ENCODE measurements around the gene ZNF775. TPM values are rescaled to one million over a fixed set of nuclear protein-coding genes. Genes with fewer than 3 reads are reported as not detected.

Gene ZNF775
- total RNA-seq, 3 donors from 2014 or later = 10.9 to 11.8 (median 11.3) TPM

DNA sequence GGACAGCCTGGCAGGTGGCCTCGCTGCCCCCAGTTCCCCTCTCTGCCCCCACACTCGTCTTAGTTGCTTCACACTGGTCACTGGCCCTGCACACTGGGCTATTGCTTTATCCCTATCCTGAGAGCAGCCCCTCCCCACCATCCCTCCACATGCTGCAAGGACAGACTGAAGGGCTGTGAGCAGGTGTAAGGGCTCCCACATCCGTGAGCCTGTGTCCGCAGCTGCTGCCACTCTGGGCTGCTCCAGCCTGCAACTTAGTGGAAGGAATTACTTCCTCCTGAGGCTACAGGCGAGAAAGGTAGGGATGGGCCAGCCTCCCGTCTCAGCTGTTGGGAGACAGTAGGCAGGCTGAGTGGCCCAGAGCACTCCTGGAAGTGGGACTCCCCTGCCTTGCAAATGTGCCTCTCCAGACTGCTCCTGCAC is 41.5 kb upstream of the ZNF775 start:
- Histone ChIP-seq H3K36me3 (ENCODE audit: low read depth) (no peaks in the 10 kb centered on the region), H3K4me3 (no peak overlapping the region), H3K9me3 (no peaks in the 10 kb centered on the region), H3K4me1 (ENCODE audit: low read depth) (peaks cover 42% of the 10 kb centered on the region)
- TF ChIP-seq, protein P1, sequence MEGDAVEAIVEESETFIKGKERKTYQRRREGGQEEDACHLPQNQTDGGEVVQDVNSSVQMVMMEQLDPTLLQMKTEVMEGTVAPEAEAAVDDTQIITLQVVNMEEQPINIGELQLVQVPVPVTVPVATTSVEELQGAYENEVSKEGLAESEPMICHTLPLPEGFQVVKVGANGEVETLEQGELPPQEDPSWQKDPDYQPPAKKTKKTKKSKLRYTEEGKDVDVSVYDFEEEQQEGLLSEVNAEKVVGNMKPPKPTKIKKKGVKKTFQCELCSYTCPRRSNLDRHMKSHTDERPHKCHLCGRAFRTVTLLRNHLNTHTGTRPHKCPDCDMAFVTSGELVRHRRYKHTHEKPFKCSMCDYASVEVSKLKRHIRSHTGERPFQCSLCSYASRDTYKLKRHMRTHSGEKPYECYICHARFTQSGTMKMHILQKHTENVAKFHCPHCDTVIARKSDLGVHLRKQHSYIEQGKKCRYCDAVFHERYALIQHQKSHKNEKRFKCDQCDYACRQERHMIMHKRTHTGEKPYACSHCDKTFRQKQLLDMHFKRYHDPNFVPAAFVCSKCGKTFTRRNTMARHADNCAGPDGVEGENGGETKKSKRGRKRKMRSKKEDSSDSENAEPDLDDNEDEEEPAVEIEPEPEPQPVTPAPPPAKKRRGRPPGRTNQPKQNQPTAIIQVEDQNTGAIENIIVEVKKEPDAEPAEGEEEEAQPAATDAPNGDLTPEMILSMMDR (IDR thresholded peaks at IDR 0.05) = no peak
- intact Hi-C loops (cut with DNase I, micrococcal nuclease) = no loop called here
- ATAC-seq (peak; percentile 68), DNase-seq (peak; percentile 47 to 69 (median 62))

DNA sequence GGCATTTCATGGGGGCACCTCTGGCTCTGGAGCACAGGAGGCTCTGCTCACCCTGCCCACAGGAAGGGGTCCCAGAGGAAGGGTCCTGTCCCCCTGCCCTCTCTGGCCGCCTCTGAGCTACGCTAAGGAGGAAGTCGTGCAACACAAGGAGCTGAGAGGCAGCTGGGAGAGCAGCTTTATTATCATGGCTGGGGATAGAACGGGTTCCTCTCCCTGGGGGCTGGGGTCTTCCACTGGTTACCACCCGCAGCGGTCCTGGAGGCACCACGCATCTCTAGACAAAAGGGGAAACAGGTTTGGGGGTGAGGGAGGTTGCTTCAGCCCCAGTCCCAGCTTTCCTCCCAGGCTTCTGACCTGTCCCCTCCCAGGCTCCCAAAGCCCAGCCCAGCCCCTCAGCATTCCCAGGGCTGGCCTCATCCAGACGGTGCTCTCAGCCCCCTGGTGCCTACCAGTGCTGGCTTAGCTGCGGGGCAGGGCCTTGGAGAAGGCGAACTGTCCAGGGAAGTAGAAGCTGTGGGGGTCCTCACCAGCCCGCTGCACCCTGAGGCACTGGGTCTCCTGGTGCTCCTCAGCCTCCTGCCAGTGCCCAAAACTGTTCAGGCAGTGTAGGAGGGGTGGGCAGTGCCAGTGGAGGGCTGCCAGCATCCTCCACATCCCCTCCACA is 40.8 kb upstream of the ZNF775 start:
- TF ChIP-seq, protein P1 (IDR thresholded peaks at IDR 0.05) = no peak
- H3K9me3 ChIP-seq = no peaks in the 10 kb centered on the region
- no peak for ATAC-seq
- H3K36me3 ChIP-seq (ENCODE audit: low read depth) = no peaks in the 10 kb centered on the region
- H3K4me3 ChIP-seq = no peak overlapping the region
- intact Hi-C loops (cut with DNase I, micrococcal nuclease) = no loop called here
- no peak for DNase-seq
- peaks cover 42% of the 10 kb centered on the region for H3K4me1 ChIP-seq (ENCODE audit: low read depth)

DNA sequence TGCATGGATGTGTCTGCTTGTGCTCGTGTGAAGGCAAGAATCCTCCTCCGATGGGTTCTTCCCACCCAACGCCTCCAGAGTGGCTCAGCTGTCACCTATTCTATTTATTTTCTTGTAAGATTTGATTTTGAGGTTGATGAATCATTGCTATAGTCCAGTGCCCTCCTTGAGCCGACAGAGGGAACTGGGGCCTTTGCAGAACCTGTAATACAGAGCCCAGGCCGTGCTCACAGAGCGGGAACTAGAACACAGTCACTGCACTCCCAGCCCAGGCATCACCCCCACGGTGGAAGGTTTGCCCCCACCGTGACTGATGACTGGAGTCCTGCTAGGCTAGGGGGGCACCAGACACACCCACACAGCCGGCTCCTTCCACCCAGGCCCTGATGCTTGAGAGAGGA is 39.7 kb upstream of the ZNF775 start:
- H3K36me3 ChIP-seq (ENCODE audit: low read depth) = no peaks in the 10 kb centered on the region
- TF ChIP-seq, protein P1 (IDR thresholded peaks at IDR 0.05) = no peak
- H3K9me3 ChIP-seq = peaks cover 4% of the 10 kb centered on the region
- H3K4me3 ChIP-seq = no peak overlapping the region
- H3K4me1 ChIP-seq (ENCODE audit: low read depth) = peaks cover 42% of the 10 kb centered on the region
- DNase-seq = no peak
- intact Hi-C loops (cut with DNase I, micrococcal nuclease) = no loop called here
- ATAC-seq = no peak

DNA sequence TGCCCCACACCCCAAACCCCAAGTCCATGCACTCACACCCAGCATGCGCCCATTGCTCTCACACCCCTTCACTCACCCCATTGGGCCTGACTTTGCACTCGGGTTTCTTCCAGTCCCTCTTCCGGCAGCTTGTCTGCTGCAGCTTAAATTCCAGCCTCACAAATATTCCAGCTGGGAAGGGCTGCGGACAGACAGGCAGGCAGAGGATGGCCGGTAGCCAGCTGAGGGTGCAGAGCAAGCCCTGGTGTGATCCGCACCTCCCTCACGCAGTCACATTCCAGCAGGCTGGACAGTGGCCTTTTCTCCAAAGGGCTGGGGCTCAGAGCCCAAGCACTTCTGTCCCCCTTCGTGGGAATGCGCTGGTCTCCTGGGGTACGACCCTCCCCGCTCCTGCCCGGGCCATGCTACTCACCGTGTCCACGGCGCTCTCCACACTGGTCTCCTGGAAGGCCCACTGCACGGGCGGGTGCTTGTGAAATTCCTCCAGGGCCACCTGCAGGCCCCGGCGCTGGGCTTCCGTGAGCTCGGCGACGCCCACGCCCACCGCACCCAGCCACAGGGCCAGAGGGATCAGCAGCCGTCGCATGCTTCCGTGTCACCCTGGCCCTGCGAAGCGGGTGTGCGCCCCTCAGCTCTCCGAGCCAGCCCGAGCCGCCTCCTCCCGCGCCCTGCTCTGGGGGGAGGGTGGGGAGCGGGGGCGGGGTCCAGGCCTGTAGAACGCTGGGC is 38.9 kb upstream of the ZNF775 start:
- TF ChIP-seq, protein P1 (IDR thresholded peaks at IDR 0.05) = no peak
- ATAC-seq (peak; percentile 69), DNase-seq (peak; percentile 66 to 79 (median 79))
- H3K4me3 ChIP-seq = peak overlapping the region; percentile 24
- H3K4me1 ChIP-seq (ENCODE audit: low read depth) = peaks cover 42% of the 10 kb centered on the region
- intact Hi-C loops (cut with DNase I, micrococcal nuclease) = no loop called here
- H3K9me3 ChIP-seq = peaks cover 6% of the 10 kb centered on the region
- no peaks in the 10 kb centered on the region for H3K36me3 ChIP-seq (ENCODE audit: low read depth)

DNA sequence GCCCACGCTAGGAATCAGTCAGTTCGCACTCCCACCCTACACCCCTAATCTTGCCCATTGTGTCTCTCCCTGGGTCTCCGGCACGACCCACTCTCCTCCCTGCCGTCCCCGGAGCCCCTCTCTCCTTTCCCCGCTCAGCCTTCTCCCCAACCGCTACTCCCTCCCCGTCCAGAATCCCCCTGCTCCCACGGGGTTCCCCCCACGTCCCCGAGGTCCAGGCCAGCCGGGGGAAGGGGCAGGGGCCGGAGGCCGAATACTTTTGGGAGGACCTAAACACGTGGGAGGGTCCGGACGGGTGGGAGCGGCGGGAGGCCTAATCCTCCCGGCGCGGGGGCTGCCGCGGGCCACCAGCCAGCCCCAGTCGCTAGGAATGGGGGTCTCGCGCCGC is 38.3 kb upstream of the ZNF775 start:
- H3K4me1 ChIP-seq (ENCODE audit: low read depth) = peaks cover 42% of the 10 kb centered on the region
- TF ChIP-seq, protein P1 (IDR thresholded peaks at IDR 0.05) = no peak
- intact Hi-C loops (cut with DNase I, micrococcal nuclease) = no loop called here
- H3K36me3 ChIP-seq (ENCODE audit: low read depth) = no peaks in the 10 kb centered on the region
- H3K9me3 ChIP-seq = peaks cover 6% of the 10 kb centered on the region
- DNase-seq (peak in 1 of 3 donors; percentile 56), ATAC-seq (no peak)
- H3K4me3 ChIP-seq = peak overlapping the region; percentile 24
